NCI-H2029 treated with DMSO at 0.1 percent for 48 hours (cell line): ENCODE results near the gene PGP.
"Not testable (repeated sequence)": the region's sequence is repeated elsewhere in the genome, so short reads cannot be mapped to it uniquely, and the experiment has no call there.

Experiments used
- DNase-seq: peaks from one replicate; lab custom pipeline; 2025; lab: John Stamatoyannopoulos, UW

The PGP gene, protein sequence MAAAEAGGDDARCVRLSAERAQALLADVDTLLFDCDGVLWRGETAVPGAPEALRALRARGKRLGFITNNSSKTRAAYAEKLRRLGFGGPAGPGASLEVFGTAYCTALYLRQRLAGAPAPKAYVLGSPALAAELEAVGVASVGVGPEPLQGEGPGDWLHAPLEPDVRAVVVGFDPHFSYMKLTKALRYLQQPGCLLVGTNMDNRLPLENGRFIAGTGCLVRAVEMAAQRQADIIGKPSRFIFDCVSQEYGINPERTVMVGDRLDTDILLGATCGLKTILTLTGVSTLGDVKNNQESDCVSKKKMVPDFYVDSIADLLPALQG

DNA sequence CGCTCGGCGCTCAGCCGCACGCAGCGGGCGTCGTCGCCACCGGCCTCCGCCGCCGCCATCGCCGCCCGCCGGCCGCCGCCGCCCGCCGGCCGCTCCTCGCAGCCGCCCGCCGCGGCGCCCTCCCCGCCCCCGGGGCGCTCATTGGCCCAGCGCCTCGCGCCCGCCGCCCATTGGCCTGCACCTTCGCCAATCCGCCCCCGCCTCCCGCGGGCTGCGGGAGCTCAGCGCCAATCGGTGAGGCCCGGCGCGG lies at the start of gene PGP:
TSS of gene PGP (minus strand) at position 122 of the 250 bp plus-strand sequence. CDS start at position 59, 63 bp downstream.
- DNase-seq = no peak

DNA sequence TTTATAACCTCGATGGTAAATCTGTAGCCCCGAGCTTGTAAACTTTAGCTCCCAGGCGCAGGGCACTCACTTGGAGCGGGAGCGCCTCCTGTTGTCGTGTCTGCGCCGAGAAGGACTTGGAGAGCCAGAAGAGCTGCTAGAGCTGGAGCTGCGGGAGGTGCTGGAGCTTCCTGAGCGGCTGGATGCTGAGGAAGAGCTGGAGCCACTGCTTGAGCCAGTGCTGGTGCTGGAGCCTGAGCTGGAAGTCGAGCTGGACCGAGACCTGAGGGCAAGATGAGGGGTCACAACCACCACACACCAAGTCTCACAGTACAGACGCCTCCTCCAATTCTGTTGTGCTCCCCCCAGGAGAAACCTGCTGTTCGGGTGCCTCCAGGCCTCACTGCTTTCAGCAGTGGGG lies 48.4 kb upstream of the PGP start:
- DNase-seq = not testable (repeated sequence)

DNA sequence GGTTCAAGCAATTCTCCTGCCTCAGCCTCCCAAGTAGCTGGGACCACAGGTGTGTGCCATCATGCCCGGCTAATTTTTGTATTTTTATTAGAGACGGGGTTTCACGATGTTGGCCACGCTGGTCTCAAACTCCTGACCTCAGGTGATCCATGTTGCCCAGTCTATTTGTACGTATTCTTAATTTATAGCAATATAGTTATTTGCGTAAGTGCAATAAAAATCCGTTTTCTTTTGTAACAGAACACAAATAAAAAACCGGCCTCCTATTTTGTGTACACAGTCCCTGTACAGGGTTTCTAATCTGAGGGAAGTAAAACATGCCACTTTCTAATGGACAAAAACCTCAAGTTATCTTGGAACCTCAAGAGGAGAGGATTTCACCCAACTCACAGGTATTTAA lies 45.6 kb upstream of the PGP start:
- DNase-seq = no peak

DNA sequence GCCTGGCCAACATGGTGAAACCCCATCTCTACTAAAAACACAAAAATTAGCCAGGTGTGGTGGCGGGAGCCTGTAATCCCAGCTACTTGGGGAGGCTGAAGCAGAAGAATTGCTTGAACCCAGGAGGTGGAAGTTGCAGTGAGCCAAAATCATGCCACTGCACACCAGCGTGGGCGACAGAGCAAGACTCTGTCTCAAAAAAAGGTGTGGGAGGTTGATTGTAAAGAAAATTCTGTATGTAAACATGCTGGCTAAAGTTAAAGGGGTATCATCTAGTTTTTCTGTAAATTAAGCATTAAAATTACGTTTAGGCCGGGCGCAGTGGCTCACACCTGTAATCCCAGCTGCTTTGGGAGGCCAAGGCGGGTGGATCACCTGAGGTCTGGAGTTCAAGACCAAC lies 43.9 kb upstream of the PGP start:
- DNase-seq = not testable (repeated sequence)

DNA sequence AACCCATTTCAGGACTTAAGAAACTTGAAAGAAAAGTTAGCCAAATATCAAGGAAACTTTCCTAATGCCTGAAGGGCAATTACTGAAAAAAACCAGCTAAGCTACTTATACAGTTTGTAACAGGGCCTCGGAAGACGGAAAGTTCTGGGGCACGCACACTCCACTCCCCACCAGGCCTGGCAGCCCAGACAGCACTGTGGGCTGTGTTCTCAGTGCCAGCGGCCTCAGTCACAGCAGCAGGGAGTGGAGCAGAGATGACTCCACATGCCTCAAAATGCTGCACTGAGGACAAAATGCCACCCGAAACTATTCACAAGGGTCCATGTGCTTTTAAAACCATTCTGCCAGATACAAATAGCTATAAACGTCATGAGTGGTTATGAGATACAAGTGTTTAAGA lies 43.1 kb upstream of the PGP start:
- DNase-seq = no peak

DNA sequence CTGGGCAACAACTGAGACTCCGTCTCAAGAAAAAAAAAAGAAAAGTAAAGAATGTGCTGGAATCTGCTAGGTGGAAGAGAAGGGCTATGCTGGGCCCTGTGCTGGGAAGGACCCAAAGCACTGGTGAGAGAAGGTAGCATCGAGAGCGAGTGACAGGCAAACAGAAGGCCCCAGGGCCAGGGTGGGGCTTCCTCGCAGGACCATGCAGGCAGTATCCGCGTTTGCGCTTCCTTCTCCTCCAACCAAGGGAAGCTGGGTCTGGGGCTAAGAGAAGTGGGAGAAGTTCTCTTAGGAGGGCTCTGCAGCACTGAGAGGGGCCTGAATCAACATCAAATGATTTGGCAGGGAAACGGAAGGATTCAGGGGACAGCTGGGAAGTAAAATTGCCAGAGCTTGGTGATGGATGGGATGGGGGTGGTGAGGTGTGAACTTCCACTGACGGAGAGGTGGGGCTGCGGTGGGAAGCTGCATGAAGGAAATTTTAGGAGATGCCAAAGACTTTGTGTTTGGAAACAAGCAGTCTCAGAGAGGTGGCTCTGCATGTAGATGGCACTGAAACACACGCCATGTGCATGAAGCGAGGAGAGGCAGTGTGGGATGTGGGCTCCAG lies 42.0 kb upstream of the PGP start:
- no peak for DNase-seq

DNA sequence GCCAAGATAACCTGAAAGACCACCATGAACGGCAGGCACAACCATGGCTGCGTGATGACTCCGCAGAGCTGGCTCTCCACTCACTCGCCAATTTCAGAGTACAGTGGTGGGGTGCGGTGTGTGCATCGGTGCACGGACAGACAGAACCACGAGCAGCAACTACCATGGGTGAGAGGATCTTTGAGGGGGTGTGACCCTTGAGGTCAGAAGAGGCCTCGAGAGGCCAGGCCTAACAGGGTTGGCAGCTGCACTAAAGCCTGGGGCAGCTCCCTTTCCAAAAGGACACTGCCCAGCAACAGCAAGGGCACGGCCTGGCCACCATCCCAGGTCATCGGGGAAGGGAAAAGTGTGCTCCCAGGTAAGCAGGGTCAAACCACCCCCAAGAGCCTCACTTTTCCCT lies 38.7 kb upstream of the PGP start:
- no peak for DNase-seq

DNA sequence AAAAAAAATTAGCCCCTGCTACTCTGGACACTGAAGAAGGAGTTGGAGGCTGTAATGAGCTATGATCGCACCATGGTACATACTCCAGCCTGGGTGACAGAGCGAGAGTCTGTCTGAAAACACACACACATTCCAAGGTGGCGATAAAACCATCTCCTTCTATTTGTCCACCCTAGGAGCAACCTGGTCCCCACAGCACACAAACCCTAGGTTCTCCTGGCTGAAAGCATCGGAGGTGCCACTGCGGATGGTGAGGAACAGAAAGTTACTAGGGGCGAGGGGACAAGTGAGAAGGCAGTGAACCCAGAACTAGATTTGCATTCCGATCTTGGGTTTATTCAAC lies 38.1 kb upstream of the PGP start:
- no peak for DNase-seq

DNA sequence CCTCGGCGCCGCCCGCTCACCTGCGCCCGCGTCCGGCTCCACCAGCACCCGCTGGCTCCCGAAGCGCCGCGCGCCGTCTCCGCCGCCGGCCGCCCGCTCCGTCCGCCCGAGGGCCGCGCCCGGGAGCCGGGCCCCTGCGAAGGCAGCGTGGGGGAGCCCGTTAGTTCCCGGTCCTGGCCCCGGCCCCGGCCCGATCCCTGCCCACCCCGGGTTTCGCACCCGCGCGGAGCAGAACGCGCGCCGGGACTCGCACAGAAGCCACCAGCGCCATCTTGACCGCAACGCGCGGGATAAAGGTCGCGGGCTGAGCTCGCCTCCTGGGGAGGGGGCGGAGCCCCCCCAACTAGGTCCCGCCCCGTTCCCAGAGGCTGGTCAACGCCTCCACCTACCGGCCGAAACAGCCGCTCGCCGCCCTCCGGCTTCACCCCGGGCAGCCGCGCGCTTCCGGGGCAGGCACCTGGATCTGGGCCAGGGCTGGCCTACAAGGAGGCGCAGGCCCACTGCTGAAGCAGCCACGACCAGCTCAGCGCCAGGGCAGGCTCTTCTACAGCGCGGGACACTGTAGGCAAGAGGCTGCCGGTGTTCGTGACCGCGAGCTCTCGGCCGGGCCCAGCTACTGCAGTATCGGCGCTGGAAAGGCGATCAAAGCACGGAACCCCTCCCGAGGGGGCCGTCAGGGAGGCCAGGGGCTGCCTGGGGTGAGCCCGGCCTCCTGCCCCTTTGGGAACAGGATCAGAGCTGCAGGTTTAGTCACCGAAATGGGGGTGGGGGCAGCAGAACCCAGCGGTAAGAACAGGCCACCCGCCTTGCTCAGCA lies 36.9 kb upstream of the PGP start, which contains the start of gene ECI1:
TSS of gene ECI1 (minus strand) at position 292 of the 816 bp plus-strand sequence. CDS start at position 271, 21 bp downstream.
- DNase-seq = peak; percentile 68

DNA sequence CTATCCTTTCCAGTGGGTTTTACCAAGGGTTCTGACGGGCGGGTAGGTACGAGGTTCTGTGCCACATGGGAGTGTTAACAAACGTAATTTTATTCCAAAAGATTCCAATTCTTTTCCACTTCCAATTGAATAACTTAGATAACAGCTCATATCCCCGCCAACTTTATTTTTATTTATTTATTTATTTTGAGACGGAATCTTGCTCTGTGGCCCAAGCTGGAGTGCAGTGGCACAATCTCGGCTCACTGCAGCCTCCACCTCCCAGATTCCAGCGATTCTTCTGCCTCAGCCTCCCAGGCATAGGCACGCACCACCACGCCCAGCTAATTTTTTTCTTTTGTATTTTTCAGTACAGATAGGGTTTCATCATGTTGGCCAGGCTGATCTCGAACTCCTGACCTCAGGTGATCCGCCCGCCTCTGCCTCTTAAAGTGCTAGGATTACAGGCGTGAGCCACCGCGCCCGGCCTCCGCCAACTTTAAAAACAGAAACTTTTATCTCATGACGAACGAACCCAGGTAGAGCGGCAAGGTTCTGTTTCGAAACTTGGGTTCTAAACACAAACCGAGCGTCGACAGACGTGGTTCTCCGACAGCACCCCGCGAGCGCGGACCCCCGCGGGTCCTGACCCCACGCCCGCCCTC lies 36.1 kb upstream of the PGP start:
- no peak for DNase-seq

DNA sequence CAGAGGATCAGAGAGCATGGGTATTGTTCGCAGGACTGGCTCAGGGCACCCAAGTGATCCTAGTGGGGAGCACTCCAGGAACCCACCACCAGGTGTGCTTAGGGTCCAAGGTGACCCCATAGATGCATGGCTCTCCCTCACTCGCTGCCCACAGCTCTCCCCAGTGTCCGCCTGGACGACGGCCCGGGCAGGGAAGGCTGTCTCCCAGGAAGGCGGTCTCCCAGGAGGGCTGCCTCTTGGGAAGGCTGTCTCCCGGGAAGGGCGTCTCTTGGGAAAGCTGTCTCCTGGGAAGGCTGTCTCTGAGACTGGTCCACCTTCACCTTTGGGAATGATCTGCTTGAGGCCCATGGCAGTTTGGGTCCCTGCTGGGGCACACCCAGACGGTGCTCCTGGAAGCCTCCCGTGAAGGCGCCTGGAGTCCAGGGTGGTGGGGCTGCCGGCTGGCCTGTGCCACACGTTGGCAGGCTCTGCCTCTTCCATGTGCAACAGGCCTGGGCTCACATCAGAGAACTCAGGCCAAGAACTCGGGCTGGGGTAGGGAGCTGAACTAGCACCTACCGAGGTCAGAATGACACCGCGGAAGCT lies 31.8 kb upstream of the PGP start:
- DNase-seq = no peak

DNA sequence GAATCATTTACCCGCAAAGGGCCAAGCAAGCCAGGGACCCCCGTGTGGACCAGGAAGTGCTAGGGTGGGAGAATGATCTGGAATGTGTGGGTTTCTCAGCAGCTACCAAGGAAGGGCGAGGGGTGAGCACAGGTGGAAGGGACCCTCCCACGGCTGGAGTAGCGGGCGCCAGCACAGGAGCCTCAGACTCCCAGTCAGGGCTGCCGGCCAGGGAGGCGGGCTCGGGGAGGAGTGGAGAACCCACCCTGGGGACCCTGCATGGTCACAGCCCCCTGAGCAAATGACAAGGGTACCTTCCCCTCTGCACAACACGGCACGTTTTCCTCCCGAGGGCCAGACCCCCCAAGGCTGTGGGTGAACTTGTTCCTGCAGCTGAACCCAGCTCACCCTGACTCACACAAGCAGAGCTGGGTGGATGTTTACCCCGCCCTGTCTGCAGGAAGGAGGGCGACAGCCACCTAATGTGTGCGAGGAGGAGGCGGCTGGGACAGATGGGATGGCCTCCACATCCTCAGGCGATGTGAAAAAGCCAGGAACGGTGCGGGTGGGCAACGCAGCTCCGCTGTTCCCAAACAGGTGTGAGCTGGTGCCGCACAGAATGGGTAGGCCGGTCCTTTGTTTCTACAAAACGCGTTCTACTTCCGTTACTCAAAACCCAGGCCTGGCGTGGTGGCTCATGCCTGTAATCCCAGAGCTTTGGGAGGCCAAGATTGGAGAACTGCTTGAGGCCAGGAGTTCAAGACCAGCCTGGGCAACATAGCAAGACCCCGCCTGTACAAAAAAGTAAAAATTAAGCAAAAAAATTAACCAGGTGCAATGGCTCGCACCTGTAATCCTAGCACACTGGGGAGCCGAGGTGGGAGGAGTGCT lies 30.5 kb upstream of the PGP start:
- no peak for DNase-seq

DNA sequence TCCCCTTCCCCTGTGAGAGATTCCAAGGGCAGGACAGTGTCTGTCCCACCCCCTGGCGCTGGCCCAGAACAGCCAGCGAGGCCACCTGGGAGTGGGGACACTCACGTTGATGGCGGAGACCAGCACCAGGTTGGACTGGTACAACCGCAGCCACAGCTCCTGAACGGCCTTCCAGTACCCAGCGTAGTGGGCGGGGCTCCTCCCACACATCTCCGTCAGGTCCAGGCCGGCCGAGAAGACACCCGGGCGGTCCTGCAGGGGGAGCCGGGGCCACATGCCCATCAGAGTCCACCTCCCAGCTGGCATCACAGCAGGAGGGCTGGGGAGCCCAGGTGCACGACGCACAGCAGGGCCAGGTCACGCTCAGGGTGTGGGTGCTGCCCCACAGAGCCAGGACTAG lies 29.7 kb upstream of the PGP start:
- no peak for DNase-seq

DNA sequence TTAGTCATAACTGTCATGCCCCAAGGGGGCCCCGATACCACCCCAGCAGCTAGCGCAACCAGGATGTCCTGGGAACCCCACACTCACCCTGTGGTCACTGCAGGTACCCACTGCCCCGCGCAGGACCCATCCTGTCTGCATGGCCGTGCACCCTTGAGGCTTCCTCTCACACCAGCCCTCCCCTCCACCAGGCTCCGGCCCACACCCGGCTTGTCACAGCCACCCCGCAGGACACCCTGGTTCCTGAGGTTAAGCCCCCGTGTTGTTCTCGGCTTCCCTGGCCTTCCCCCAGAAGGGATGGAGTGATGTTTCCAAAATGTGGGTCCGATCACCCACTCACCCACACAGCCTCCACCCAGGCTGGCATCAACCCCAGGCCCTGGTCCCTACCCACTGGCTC lies 29.1 kb upstream of the PGP start:
- DNase-seq = no peak

DNA sequence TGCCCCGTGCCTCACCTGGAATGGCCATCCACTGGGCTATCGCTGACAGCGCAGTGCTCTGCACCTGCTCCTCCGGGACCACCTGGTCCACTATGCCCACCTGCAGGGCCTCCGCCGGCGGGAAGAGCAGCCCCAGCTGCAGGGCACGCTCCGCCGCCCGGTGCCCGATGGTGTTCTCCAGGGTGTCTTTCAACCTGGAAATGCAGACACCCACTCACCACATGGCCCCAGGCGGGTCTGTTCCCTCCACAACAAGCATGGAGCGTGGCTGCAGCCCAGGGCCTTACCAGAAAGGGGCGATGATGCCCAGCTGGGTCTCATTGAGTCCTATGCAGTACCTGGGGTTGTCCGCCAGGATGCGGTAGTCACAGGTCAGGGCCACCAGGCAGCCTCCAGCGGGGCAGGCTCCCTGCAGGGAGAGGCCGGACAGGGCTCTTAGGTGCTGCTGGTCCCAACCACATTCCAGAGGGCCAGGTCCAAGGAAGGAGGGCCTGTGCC lies 28.4 kb upstream of the PGP start:
- no peak for DNase-seq

DNA sequence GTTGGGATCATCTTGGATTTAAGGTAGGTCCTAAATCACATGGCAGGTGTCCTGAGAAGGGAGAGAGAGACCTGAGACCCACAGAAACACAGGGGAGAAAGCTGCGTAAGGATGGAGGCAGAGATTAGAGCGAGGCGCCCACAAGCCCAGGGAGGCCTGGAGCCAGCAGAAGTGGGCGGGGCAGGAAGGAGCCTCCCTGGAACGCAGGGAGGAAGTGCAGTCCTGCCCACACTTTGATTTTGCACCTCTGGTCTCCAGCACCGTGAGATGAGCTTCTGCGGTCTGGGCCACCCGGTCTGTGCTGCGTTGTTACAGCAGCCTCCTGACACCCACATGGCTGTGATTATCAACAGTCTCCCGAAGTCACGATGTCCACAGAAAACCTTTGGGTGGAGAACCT lies 28.0 kb upstream of the PGP start:
- DNase-seq = no peak

DNA sequence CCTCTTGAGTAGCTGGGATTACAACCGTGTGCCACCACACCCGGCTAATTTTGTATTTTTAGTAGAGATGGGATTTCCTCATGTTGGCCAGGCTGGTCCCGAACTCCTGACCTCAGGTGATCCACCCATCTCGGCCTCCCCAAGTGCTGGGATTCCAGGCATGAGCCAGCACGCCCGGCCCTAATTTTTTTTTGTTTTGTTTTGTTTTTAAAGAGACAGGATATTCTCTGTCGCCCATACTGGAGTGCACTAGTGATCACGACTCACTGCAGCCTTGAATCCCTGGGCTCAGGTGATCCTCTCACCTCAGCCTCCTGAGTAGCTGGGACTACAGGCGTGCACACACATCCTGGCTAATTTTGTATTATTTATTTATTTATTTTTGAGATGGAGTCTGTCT lies 25.7 kb upstream of the PGP start:
- not testable (repeated sequence) for DNase-seq

DNA sequence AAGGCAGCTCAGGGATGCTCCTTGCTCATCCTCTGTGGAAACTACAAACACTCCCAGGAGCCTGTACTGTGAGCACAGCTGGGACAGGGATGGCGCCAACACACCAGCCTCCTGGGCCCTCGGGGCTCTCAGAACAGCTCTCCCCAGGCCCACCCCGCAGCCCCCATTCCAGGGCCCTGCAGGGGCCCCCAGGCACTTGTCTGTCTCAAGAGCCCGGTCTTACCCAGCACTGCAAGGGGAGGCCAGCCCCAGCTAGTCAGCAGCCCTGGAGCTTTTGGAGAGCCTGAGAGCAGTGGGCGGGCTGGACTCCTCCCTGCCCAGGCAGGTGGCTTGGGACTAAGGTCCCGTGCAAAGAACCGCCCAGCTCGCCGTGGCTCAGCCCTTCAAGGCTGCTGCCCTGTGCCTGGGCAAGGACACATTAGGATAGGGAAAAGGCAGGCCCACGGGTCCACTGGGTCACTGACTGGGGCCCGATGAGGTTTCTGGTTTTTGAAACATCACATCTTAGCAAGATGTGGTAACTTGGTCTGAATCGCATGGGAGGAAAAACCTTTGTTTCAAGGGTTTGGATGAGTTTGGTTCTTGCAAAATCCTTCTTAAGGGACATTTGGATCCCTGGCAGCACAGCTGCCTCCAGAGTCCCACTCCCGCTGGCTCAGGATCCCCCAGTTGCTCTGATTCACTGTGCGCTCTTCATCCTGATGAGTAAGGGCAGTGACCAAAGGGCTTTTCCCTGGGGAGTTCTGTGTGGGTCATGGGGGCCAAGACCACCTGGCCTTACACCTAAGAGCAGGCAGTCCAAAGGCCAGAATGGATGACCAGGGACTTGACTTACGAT lies 24.4 kb upstream of the PGP start:
- DNase-seq = no peak

DNA sequence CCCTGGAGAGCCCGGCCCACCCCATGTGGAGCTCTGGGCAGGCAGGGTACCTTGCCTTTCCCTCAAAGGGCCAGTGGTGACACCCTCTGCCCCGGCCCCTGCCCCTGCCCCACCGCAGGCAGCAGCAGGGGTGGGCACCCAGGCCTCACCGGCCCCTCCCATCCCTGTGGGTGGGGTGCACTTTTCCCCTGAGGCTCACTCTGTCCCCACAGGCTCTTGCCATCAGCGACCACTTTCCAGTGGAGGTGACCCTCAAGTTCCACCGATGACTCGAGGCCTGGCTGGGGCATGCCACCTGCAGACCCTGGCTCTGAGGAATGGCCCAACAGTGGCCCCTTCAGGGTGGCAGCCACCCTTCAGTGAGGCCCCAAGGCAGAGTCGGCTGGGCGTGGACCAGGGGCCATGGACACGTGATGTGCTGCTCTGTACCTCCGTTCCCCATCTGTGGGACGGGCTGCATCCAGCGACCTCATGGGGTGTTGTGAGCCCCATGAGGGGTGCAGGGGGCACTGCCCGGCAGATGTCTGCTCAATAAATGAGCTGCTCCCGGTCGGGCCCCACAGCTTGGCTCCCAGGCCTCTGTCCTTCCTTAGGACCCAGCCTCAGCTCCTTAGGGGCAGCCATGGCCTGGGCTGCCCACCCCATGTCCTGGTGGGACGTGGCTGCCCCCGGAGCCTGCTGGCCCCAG lies 23.7 kb upstream of the PGP start:
- no peak for DNase-seq
